Activated gamma-delta T cell treated with Interleukin-2 at 50 U/mL for 16 hours (primary cell): ENCODE measurements around the gene IL12A.
A peak's percentile ranks its signal among the peaks of the same experiment; 100 is the strongest.

Experiments
- DNase-seq: peaks from one replicate; pipeline ENCODE4 v3.0.0-alpha.2; 2020

Gene IL12A

GRCh38 chr3:159988617-159989271, at the start of gene IL12A:
Gene IL12A (plus strand): TSS chr3:159988835.
- peak; percentile 86 for DNase-seq

- DNase-seq = no peak
These were observed 47.3 kb upstream of the IL12A start for GRCh38 chr3:159941038-159942000.

GRCh38 chr3:159944781-159945180, 43.9 kb upstream of the IL12A start:
- DNase-seq = no peak

GRCh38 chr3:159945930-159946329, 42.7 kb upstream of the IL12A start:
- DNase-seq = no peak

GRCh38 chr3:159947220-159947619, 41.4 kb upstream of the IL12A start:
- no peak for DNase-seq

GRCh38 chr3:159948429-159949144, 40.0 kb upstream of the IL12A start:
- no peak for DNase-seq

- DNase-seq = no peak
These were observed 38.3 kb upstream of the IL12A start for GRCh38 chr3:159950156-159950898.

GRCh38 chr3:159951540-159951939, 37.1 kb upstream of the IL12A start:
- DNase-seq = no peak

- no peak for DNase-seq
These were observed 35.1 kb upstream of the IL12A start for GRCh38 chr3:159953325-159954085.

- no peak for DNase-seq
These were observed 28.2 kb upstream of the IL12A start for GRCh38 chr3:159960188-159961148.

- no peak for DNase-seq
These were observed 24.3 kb upstream of the IL12A start for GRCh38 chr3:159964166-159964973.

GRCh38 chr3:159971311-159971710, 17.3 kb upstream of the IL12A start:
- no peak for DNase-seq

GRCh38 chr3:159977295-159977694, 11.3 kb upstream of the IL12A start:
- no peak for DNase-seq

GRCh38 chr3:159978353-159978752, 10.3 kb upstream of the IL12A start:
- DNase-seq = no peak

GRCh38 chr3:159978918-159979703, 9.5 kb upstream of the IL12A start:
- DNase-seq = no peak

GRCh38 chr3:159982442-159982974, 6.1 kb upstream of the IL12A start:
- DNase-seq = no peak

- no peak for DNase-seq
These were observed 1.3 kb upstream of the IL12A start for GRCh38 chr3:159987291-159987711.

GRCh38 chr3:159989973-159990846, 1.6 kb downstream of the IL12A start:
- no peak for DNase-seq
